Fibroblast of lung (primary cell): ENCODE results near the gene TMEM106C. TPM values are rescaled to one million over a fixed set of nuclear protein-coding genes. Genes with fewer than 3 reads are reported as not detected.
A peak's percentile ranks its signal among the peaks of the same experiment; 100 is the strongest.
"Not testable (repeated sequence)": the region's sequence is repeated elsewhere in the genome, so short reads cannot be mapped to it uniquely, and the experiment has no call there.

Source experiments
- DNase-seq, 2 donors: peaks; one replicate each; pipeline versions ENCODE4 v3.0.0 to v3.0.0-alpha.2; 2010; ENCODE audit warnings: low read depth in 2 of 2
- H2AFZ ChIP-seq: 2 replicates; pipeline ENCODE4 v1.5.1; 2012; ENCODE audit warnings: low read length, control low read depth, inconsistent platforms
- H3K27ac ChIP-seq: 2 replicates; pipeline ENCODE4 v1.5.1; 2011; ENCODE audit warnings: low read length, control low read depth; ENCODE audit not compliant: insufficient read depth
- H3K27me3 ChIP-seq: 2 replicates; pipeline ENCODE4 v1.5.1; 2011; ENCODE audit warnings: mild to moderate bottlenecking, low read length; ENCODE audit not compliant: control insufficient read depth, insufficient read depth
- H3K36me3 ChIP-seq: 2 replicates; pipeline ENCODE4 v1.5.1; 2011; ENCODE audit warnings: low read length; ENCODE audit not compliant: control insufficient read depth, insufficient read depth
- H3K4me1 ChIP-seq: 2 replicates; pipeline ENCODE4 v1.5.1; 2011; ENCODE audit warnings: low read length; ENCODE audit not compliant: control insufficient read depth, insufficient read depth; ENCODE audit errors: extremely low read depth
- H3K4me2 ChIP-seq: 2 replicates; pipeline ENCODE4 v1.5.1; 2011; ENCODE audit warnings: low read length, control low read depth; ENCODE audit not compliant: insufficient read depth; ENCODE audit errors: extremely low read depth
- H3K4me3 ChIP-seq, 4 experiments: fragments of 200-600 bp in 1 of 4; sonication (generic) in 1 of 4; replicated peaks in 1 of 4; 2 replicates each; pipeline ENCODE4 v1.5.1; 2011 to 2016; ENCODE audit warnings: low read length in 4 of 4, low read depth in 3 of 4, mild to moderate bottlenecking in 3 of 4, control low read depth in 2 of 4, inconsistent platforms in 1 of 4, mixed read lengths in 1 of 4; ENCODE audit not compliant: insufficient read depth in 1 of 4; ENCODE audit errors: control extremely low read depth in 1 of 4
- H3K79me2 ChIP-seq: 2 replicates; pipeline ENCODE4 v1.5.1; 2012; ENCODE audit warnings: mild to moderate bottlenecking, low read length, inconsistent platforms; ENCODE audit not compliant: control insufficient read depth, insufficient read depth
- H3K9ac ChIP-seq: 2 replicates; pipeline ENCODE4 v1.5.1; 2011; ENCODE audit warnings: mild to moderate bottlenecking, low read length, control low read depth; ENCODE audit not compliant: insufficient read depth
- H3K9me3 ChIP-seq: 2 replicates; pipeline ENCODE4 v1.5.1; 2012; ENCODE audit warnings: low read depth, low read length; ENCODE audit not compliant: control insufficient read depth, insufficient read depth
- H4K20me1 ChIP-seq: 2 replicates; pipeline ENCODE4 v1.5.1; 2011; ENCODE audit warnings: low read length; ENCODE audit not compliant: control insufficient read depth, insufficient read depth; ENCODE audit errors: extremely low read depth
- CTCF ChIP-seq, 2 donors: IDR thresholded peaks in 1 of 2; conservative IDR thresholded peaks in 1 of 2; 1 replicate in 1 of 2; 2 replicates in 1 of 2; pipeline ENCODE4 v1.5.1; 2011 to 2012; ENCODE audit warnings: low read length in 2 of 2, control low read depth in 1 of 2, inconsistent platforms in 1 of 2, low read depth in 1 of 2, mild to moderate bottlenecking in 1 of 2
- EZH2 ChIP-seq: IDR thresholded peaks from 2 replicates; pipeline ENCODE4 v1.5.1; 2012; ENCODE audit warnings: low read length, control low read depth, mild to moderate bottlenecking; ENCODE audit errors: missing control alignments
- polyA plus RNA-seq, 2 donors: library from polyadenylated mRNA; depleted of rRNA in 1 of 2; stranded (reverse) in 1 of 2; unstranded in 1 of 2; fragments of >200 nt; gene quantifications; 2 replicates each; pipeline ENCODE4 v1.2.1, GENCODE V29; 2011 to 2012; ENCODE audit warnings: missing spikeins in 1 of 2
- total RNA-seq: library from RNA; depleted of rRNA; stranded (reverse); fragments of >200 nt; gene quantifications from 2 replicates; pipeline ENCODE4 v1.2.1, GENCODE V29; 2014

Gene TMEM106C
- total and polyA plus RNA-seq, 2 donors (not counting 1 experiment from before 2014, with no cell fraction given) = 85.0 to 91.7 TPM

- H4K20me1 ChIP-seq = no peaks in the 10 kb centered on the region
These were observed 9.3 kb upstream of the TMEM106C start for GRCh38 chr12:47954058-47954457.

GRCh38 chr12:47954467-47955045 is 8.8 kb upstream of the TMEM106C start:
- Histone ChIP-seq H2AFZ (no peak overlapping the region), H3K4me1 (no peaks in the 10 kb centered on the region), H3K79me2 (no peaks in the 10 kb centered on the region), H3K9ac (no peak overlapping the region), H3K27me3 (peaks cover 5% of the 10 kb centered on the region), H4K20me1 (no peaks in the 10 kb centered on the region), H3K9me3 (no peaks in the 10 kb centered on the region), H3K27ac (no peak overlapping the region), H3K4me3 (no peak overlapping the region), H3K4me2 (no peak overlapping the region), H3K36me3 (no peaks in the 10 kb centered on the region)
- no peak for DNase-seq
- TF ChIP-seq EZH2 = no peak
- TF ChIP-seq CTCF (conservative IDR thresholded peaks at IDR 0.05 in 1 of 2, IDR thresholded peaks at IDR 0.05 in 1 of 2; ENCODE audit: low read depth in 1 of 2, low read length in 2 of 2) = no peak

More at GRCh38 chr12:47954058-47954457, 9.3 kb upstream of the TMEM106C start:
- H3K4me3 ChIP-seq = no peak overlapping the region
- no peaks in the 10 kb centered on the region for H3K4me1 ChIP-seq
- DNase-seq = no peak
- no peaks in the 10 kb centered on the region for H3K9me3 ChIP-seq
- no peaks in the 10 kb centered on the region for H3K79me2 ChIP-seq
- peaks cover 5% of the 10 kb centered on the region for H3K27me3 ChIP-seq
- TF ChIP-seq EZH2 (no peak), CTCF (conservative IDR thresholded peaks at IDR 0.05 in 1 of 2, IDR thresholded peaks at IDR 0.05 in 1 of 2; ENCODE audit: low read depth in 1 of 2, low read length in 2 of 2) (no peak)
- no peak overlapping the region for H2AFZ ChIP-seq
- H3K36me3 ChIP-seq = no peaks in the 10 kb centered on the region
- H3K27ac ChIP-seq = no peak overlapping the region
- no peak overlapping the region for H3K4me2 ChIP-seq
- H3K9ac ChIP-seq = no peak overlapping the region

- H3K9ac ChIP-seq = no peak overlapping the region
- DNase-seq = peak in 1 of 2 donors; percentile 33
- TF ChIP-seq EZH2 = no peak
- TF ChIP-seq CTCF (conservative IDR thresholded peaks at IDR 0.05 in 1 of 2, IDR thresholded peaks at IDR 0.05 in 1 of 2; ENCODE audit: low read depth in 1 of 2, low read length in 2 of 2) = no peak
- no peaks in the 10 kb centered on the region for H3K36me3 ChIP-seq
- H2AFZ ChIP-seq = no peak overlapping the region
- H3K9me3 ChIP-seq = no peaks in the 10 kb centered on the region
- H4K20me1 ChIP-seq = no peaks in the 10 kb centered on the region
- no peaks in the 10 kb centered on the region for H3K4me1 ChIP-seq
- no peak overlapping the region for H3K27ac ChIP-seq
- H3K4me3 ChIP-seq = no peak overlapping the region
- H3K27me3 ChIP-seq = peaks cover 5% of the 10 kb centered on the region
- no peaks in the 10 kb centered on the region for H3K79me2 ChIP-seq
- H3K4me2 ChIP-seq = no peak overlapping the region
These were observed 8.3 kb upstream of the TMEM106C start for GRCh38 chr12:47955059-47955458.

- H3K9me3 ChIP-seq, H3K27ac ChIP-seq, H3K27me3 ChIP-seq, H4K20me1 ChIP-seq, H3K4me2 ChIP-seq, H3K9ac ChIP-seq, H3K79me2 ChIP-seq, H3K36me3 ChIP-seq, H3K4me3 ChIP-seq, DNase-seq, H3K4me1 ChIP-seq, H2AFZ ChIP-seq: not testable (repeated sequence)
These were observed 5.7 kb upstream of the TMEM106C start for GRCh38 chr12:47957671-47958070.
